G401.6 (cell line): ENCODE data around the gene ABCA8.

Experiments used
- FAIRE-seq: peaks from 2 replicates; lab custom pipeline; 2012; peaks lifted over from hg19 to GRCh38; lab: Jason Lieb, UNC

The ABCA8 gene

GRCh38 chr17:68941761-68942160 lies 13.4 kb downstream of the ABCA8 start:
- no peak for FAIRE-seq

DNA sequence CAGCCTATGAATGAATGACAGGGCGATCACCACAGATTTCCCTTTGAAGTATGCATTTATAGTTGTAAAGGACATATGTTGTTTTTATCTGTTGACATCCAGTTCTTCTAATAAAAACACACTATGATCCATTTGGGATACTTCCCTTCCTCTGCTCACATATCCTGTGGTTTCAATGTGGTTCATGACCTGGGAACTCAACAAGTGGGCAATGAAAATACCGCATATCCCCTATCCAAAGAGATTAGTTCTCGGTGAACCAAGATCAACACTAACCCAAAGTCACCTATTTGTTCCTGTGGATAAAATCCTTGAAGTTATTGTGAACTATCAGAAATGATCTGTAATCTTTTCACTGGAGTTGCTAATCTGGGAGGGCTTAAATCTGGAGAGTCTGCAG lies 16.0 kb downstream of the ABCA8 start:
- no peak for FAIRE-seq

- FAIRE-seq = no peak
Measured at GRCh38 chr17:68937890-68938514, 17.2 kb downstream of the ABCA8 start.

- FAIRE-seq = no peak
Measured at GRCh38 chr17:68927516-68927915, 27.7 kb downstream of the ABCA8 start.

DNA sequence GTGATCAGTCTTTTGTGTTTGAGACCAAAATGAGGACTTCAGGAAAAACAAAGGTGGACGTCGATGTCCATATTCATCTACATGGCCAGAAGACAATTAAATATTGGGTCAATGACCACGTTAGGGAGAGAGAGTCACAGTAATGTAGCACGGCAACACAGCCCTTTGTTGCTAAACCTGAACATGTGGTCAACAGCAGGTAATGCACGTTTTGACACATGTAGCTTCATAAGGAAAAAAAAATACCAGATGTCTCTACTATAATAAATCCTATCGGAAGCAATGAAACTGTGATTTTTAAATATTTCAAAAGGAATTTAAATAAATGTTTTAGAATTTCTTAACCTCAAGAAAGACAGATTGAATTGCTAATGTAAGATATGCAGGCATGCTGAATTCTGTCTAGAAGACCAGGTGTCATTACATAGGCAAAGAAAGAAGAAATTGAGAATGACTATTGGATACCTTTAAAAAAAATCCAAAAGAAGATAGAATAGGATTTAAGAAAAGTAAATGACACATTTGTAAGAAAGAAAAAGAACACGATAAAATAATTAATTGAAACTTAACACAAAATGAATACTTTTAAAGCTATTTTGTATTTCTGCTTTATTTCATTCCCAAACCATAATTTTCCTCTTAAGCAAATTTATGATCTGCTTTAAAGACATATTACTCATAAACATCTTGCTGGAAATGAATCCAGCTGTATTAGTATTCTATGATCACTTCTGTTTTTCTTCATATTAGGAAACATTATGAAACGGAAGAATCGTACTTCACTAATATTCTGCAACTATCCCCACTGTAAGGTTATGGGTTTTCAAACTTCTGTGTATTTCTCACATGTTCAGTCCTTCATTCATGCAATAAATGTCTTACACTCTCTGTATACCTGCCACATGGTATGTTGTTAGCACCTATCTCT lies 30.1 kb downstream of the ABCA8 start:
- no peak for FAIRE-seq

GRCh38 chr17:68910789-68911431 lies 44.3 kb downstream of the ABCA8 start:
- FAIRE-seq = no peak

- no peak for FAIRE-seq
Measured at GRCh38 chr17:68910251-68910705, 44.9 kb downstream of the ABCA8 start.

- no peak for FAIRE-seq
Measured at GRCh38 chr17:68909066-68909465, 46.1 kb downstream of the ABCA8 start.

GRCh38 chr17:68908045-68908444 lies 47.1 kb downstream of the ABCA8 start:
- FAIRE-seq = no peak

DNA sequence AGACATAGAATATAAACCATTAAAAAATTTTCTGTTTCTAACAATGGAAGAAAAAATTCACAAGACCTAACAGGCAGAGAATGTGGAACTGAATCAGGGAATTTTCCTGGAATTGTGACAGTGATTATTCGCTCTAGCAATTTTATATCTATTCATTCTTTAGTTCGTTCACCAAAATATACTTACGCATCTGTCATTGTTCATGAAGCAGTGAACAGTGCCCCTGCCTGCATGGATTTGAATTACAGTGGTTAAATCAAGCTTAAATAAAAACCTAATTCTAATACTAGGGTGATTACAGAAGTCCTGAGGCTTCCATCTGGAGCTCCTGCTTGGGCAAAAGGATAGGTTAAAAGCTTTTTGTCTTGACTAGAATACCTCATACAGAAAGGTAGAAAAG lies 48.6 kb downstream of the ABCA8 start:
- no peak for FAIRE-seq

GRCh38 chr17:68903286-68903685 lies 51.9 kb downstream of the ABCA8 start:
- no peak for FAIRE-seq

DNA sequence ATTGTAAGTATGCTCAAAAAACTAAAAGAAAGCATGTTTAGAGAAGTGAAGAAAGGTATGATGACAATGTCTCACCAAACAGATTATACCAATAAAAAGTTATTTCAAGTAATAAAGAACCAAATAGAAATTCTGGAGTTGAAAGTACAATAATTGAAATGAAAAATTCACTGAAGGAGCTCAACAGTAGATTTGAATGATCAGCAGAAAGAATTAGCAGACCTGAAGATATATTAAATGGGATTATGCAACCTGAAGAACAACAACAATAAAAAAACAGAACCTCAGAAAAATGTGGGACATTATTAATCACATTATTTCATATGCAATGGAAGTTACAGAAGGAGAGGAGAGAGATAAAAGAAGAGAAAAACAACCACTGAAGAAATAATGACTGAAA lies 57.6 kb downstream of the ABCA8 start:
- no peak for FAIRE-seq

DNA sequence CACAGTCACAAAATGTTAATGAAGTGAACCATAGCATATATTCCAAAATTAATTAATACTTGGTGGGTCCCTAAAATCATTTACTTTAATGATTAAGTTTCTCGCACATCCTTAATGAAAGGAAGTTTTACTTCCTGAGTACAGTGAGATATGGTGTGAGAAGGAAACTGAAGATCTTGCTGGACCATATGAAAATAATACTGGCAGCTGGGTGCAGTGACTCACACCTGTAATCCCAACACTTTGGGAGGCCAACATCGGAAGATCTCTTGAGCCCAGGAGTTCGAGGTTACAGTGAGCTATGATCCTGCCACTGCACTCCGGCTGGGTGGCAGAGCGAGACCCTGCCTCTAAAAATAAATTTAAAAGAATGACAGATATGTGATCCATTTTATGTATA lies 62.5 kb downstream of the ABCA8 start:
- FAIRE-seq = no peak

GRCh38 chr17:68892193-68892592 lies 63.0 kb downstream of the ABCA8 start:
- no peak for FAIRE-seq

DNA sequence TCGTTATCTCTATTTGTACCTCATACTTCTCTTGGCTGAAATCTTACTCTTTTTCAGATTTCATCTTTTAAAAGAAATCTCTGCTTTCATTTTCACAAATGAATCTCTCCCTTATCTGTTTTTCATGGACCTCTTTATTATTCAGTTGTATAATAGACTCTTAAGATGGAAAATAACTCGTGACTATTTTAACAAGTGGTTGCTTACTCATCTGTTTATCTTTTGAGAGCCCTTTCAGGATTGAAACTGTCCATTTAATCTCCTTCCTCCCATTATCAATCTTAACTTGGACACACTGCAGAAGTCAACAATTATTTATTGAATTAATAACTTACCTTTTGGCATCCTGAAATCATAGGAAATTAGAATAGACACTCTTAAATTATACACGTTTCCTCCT lies 68.8 kb downstream of the ABCA8 start:
- no peak for FAIRE-seq

GRCh38 chr17:68884888-68885287 lies 70.3 kb downstream of the ABCA8 start:
- no peak for FAIRE-seq

- FAIRE-seq = no peak
Measured at GRCh38 chr17:68878226-68878885, 76.8 kb downstream of the ABCA8 start.

GRCh38 chr17:68871447-68871846 lies 83.7 kb downstream of the ABCA8 start:
- FAIRE-seq = no peak

DNA sequence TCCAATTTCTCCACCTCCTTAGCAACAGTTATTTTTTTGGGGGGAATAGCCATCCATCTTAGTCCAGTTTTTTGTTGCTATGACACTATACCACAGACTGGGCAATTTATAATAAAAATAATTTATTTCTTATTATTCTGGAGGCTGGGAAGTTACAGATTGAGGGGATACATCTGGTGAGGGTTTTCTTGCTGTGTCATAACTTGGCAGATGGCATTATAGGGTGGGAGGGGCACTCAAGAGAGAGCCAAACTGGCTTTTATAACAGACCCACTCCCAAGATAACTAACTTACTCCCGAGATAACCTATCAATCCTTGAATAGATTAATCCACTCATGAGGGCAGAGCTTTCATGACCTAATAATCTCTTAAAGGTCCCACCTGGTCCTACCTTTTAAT lies 84.2 kb downstream of the ABCA8 start:
- no peak for FAIRE-seq

DNA sequence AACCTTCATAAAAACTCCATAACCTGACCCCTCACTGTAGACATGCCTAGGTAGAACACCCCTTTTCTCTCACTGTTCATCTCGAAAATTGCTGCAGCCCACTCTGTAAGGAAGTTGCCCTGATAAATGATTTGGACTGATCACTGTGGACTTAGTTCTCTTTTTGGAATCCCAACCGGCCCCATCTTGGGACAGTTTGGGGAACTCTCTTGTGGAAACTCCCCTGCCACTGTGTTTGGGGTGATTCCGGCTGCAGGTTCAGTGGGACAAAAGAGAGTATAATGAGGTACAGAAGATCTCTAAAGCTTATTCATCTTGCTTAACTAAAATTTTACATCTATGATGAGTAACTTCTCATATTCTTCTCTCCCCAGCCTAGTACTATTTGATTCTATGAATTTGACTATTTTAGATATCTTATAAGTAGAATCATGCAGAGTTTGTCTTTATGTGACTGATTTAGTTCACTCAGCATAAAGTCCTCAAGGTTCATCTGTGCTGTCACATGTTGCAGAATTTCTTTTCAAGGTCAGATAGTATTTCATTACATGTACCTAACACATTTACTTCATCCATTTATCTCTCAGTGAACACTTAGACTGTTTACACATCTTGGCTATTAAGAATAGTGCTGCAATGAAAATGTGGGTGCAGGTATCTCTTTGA lies 84.9 kb downstream of the ABCA8 start:
- no peak for FAIRE-seq

- FAIRE-seq = no peak
Measured at GRCh38 chr17:68868708-68869107, 86.5 kb downstream of the ABCA8 start.
